DMS 273 (cell line): ENCODE results near the gene TMEM163.

Experiments
- DNase-seq: peaks from one replicate; lab custom pipeline; 2025; ENCODE audit not compliant: unreplicated experiment; lab: John Stamatoyannopoulos, UW

The TMEM163 gene

GRCh38 chr2:134694411-134694810 is 24.4 kb downstream of the TMEM163 start:
- DNase-seq, result no peak

GRCh38 chr2:134693359-134694330 is 25.2 kb downstream of the TMEM163 start:
- no peak for DNase-seq

GRCh38 chr2:134692499-134692898 is 26.3 kb downstream of the TMEM163 start:
- peak; percentile 73 for DNase-seq

- no peak for DNase-seq
Observed at GRCh38 chr2:134690629-134691215, 28.1 kb downstream of the TMEM163 start.

- no peak for DNase-seq
Observed at GRCh38 chr2:134689315-134689714, 29.5 kb downstream of the TMEM163 start.

GRCh38 chr2:134685967-134686366 is 32.8 kb downstream of the TMEM163 start:
- DNase-seq, result no peak

- no peak for DNase-seq
Observed at GRCh38 chr2:134683561-134684112, 35.2 kb downstream of the TMEM163 start.

GRCh38 chr2:134682726-134683125 is 36.1 kb downstream of the TMEM163 start:
- DNase-seq, result no peak

GRCh38 chr2:134681201-134681600 is 37.6 kb downstream of the TMEM163 start:
- no peak for DNase-seq

- DNase-seq, result peak; percentile 11
Observed at GRCh38 chr2:134679745-134680144, 39.1 kb downstream of the TMEM163 start.

- no peak for DNase-seq
Observed at GRCh38 chr2:134679294-134679693, 39.5 kb downstream of the TMEM163 start.

- DNase-seq, result peak; percentile 28
Observed at GRCh38 chr2:134677856-134678756, 40.7 kb downstream of the TMEM163 start.

- no peak for DNase-seq
Observed at GRCh38 chr2:134676960-134677359, 41.8 kb downstream of the TMEM163 start.

- DNase-seq, result peak; percentile 41
Observed at GRCh38 chr2:134675314-134675713, 43.5 kb downstream of the TMEM163 start.

- no peak for DNase-seq
Observed at GRCh38 chr2:134674687-134675086, 44.1 kb downstream of the TMEM163 start.

GRCh38 chr2:134671513-134671912 is 47.3 kb downstream of the TMEM163 start:
- DNase-seq, result peak; percentile 12

GRCh38 chr2:134670955-134671354 is 47.8 kb downstream of the TMEM163 start:
- peak; percentile 64 for DNase-seq

- no peak for DNase-seq
Observed at GRCh38 chr2:134669731-134670669, 48.8 kb downstream of the TMEM163 start.

GRCh38 chr2:134668821-134669220 is 50.0 kb downstream of the TMEM163 start:
- no peak for DNase-seq

- DNase-seq, result no peak
Observed at GRCh38 chr2:134667541-134667940, 51.3 kb downstream of the TMEM163 start.
